Activated T-cell treated with anti-CD3 and anti-CD28 coated beads, Interleukin-2, amount 50 U/mL, for 72 hours (primary cell): ENCODE data around the gene COL1A1. TPM values are rescaled to one million over a fixed set of nuclear protein-coding genes. Genes with fewer than 3 reads are reported as not detected.

Experiments used
- ATAC-seq, 2 donors: fragments of 150-1000 bp; cut with Tn5 transposase; replicated peaks in 1 of 2; 2 replicates each; pipeline ENCODE4 v1.10.0; 2021; ENCODE audit warnings: moderate library complexity in 2 of 2, mild to moderate bottlenecking in 1 of 2
- DNase-seq, 2 donors: peaks; one replicate each; pipeline ENCODE4 v3.0.0; 2021 to 2022; ENCODE audit warnings: mixed read lengths in 1 of 2
- H3K27ac Mint-ChIP-seq: one replicate; pipeline ENCODE4 v1.8.0; 2022; ENCODE audit warnings: mild to moderate bottlenecking, moderate library complexity, mixed read lengths
- H3K27me3 Mint-ChIP-seq: one replicate; pipeline ENCODE4 v1.8.0; 2022; ENCODE audit warnings: low read depth, mixed read lengths
- H3K36me3 Mint-ChIP-seq, 2 donors: one replicate each; pipeline ENCODE4 v1.8.0; 2022; ENCODE audit warnings: mixed read lengths in 2 of 2, mild to moderate bottlenecking in 1 of 2; ENCODE audit not compliant: insufficient read depth in 2 of 2
- H3K4me1 Mint-ChIP-seq: one replicate; pipeline ENCODE4 v1.8.0; 2022; ENCODE audit warnings: low read depth, mixed read lengths
- H3K4me3 Mint-ChIP-seq, 2 donors: one replicate each; pipeline ENCODE4 v1.8.0; 2022; ENCODE audit warnings: mild to moderate bottlenecking in 2 of 2, mixed read lengths in 2 of 2, moderate library complexity in 2 of 2
- H3K9me3 Mint-ChIP-seq, 2 donors: one replicate each; pipeline ENCODE4 v1.8.0; 2022; ENCODE audit warnings: mixed read lengths in 2 of 2
- total RNA-seq, 2 donors: library from RNA; stranded (reverse); gene quantifications; one replicate each; pipeline ENCODE4 v1.2.3, GENCODE V29; 2022

Gene COL1A1
- total RNA-seq, 2 donors from 2014 or later: 9.8 to 10.3 TPM

DNA sequence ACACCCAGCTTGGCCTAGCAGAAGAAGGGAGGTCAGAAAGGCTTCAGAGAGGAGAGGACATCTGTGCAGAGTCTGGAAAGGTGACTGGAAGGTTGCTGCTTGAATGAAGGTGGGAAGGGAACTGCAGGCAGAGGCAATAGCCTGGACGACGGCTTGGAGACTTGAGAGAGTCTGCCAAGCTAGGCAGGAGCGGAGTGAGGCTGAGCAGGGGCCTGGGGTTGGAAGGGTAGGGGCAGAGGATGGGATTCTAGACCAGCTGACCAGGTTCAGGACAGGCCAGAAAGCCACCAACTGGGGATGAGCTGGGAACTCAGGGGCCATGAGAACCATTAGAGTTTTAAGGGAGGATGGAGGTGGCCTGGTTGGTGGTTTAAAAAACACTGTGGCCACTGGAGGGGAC is 36.0 kb downstream of the COL1A1 start:
- Mint-ChIP-seq H3K4me3 (no peak overlapping the region), H3K27ac (peak overlapping the region; percentile 3), H3K9me3 (no peaks in the 10 kb centered on the region), H3K36me3 (peaks cover 0 to 2% of the 10 kb centered on the region in 2 donors), H3K4me1 (peaks cover 50% of the 10 kb centered on the region), H3K27me3 (no peaks in the 10 kb centered on the region)
- DNase-seq: no peak
- ATAC-seq: no peak

DNA sequence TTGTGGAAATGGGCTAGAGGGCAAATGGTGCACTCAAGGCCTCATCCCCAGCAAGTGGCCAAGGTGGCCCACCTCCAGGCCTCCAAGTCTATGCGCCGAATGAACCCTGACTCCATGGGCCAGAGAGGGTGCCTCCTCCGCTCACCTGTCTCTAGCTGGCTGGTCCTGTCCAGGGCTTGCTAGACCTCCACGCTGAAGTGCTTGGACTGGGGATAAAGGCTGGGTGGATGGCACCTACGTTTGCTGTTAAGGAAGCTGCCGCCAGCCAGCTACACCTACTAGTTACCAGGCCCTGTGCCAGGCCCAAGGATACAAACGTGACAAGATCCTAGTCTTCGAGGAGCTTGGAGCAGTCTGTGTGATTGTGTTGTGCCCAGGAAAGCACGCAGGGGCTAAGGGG is 36.4 kb downstream of the COL1A1 start:
- Mint-ChIP-seq H3K9me3 (no peaks in the 10 kb centered on the region), H3K4me1 (peaks cover 51% of the 10 kb centered on the region), H3K4me3 (no peak overlapping the region), H3K36me3 (peaks cover 0 to 2% of the 10 kb centered on the region in 2 donors), H3K27ac (peak overlapping the region; percentile 3), H3K27me3 (no peaks in the 10 kb centered on the region)
- ATAC-seq (no peak), DNase-seq (no peak)

GRCh38 chr17:50164697-50164988 is 36.8 kb downstream of the COL1A1 start:
- Mint-ChIP-seq H3K36me3 (peaks cover 0 to 2% of the 10 kb centered on the region in 2 donors), H3K9me3 (no peaks in the 10 kb centered on the region), H3K27ac (no peak overlapping the region), H3K4me3 (no peak overlapping the region), H3K27me3 (no peaks in the 10 kb centered on the region), H3K4me1 (peaks cover 47% of the 10 kb centered on the region)
- no peak for DNase-seq
- ATAC-seq: no peak

- ATAC-seq (no peak), DNase-seq (no peak)
- Mint-ChIP-seq H3K27ac (no peak overlapping the region), H3K4me1 (peaks cover 41% of the 10 kb centered on the region), H3K9me3 (no peaks in the 10 kb centered on the region), H3K4me3 (peak overlapping the region in 1 of 2 donors; percentile 36), H3K27me3 (no peaks in the 10 kb centered on the region), H3K36me3 (peaks cover 0 to 2% of the 10 kb centered on the region in 2 donors)
Observed at GRCh38 chr17:50163843-50164696, 37.4 kb downstream of the COL1A1 start.

DNA sequence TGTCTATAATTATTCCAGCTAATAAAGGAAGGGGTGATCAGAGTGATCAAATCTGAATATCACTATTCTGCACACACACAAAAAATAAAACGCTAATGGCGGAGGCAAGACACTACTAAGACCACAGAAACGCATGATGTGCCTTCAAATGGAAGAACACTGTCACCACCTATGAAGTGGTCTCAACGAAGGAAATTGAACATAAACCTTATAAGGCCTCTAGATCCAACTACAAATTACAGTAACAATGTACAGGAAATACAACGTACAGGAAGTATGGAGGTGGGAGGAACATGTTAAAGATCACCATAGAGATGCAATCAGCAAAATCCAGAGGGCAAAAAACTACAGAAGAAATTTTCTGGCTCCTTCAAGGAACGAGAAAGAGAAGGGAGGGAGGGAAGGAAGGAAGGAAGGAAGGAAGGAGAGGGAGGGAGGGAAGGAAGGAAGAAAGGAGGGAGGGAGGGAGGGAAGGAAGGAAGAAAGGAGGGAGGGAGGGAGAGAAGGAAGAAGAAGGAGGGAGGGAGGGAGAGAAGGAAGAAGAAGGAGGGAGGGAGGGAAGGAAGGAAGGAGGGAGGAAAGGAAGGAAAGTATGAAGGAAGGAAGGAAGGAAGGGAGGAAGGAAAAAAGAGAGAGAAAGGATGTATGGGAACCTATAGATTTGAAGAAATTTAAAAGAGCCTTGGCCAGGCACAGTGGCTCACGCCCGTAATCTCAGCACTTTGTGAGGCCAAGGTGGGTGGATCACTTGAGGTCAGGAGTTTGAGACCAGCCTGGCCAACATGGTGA is 38.8 kb downstream of the COL1A1 start:
- H3K36me3 Mint-ChIP-seq: peaks cover 0 to 2% of the 10 kb centered on the region in 2 donors
- no peaks in the 10 kb centered on the region for H3K9me3 Mint-ChIP-seq
- H3K4me3 Mint-ChIP-seq: peak overlapping the region; percentile 81 to 83
- peaks cover 47% of the 10 kb centered on the region for H3K4me1 Mint-ChIP-seq
- no peak for DNase-seq
- peak; percentile 6 to 12 for ATAC-seq
- H3K27me3 Mint-ChIP-seq: no peaks in the 10 kb centered on the region
- H3K27ac Mint-ChIP-seq: peak overlapping the region; percentile 75

GRCh38 chr17:50161911-50162288 is 39.5 kb downstream of the COL1A1 start:
- peaks cover 0 to 2% of the 10 kb centered on the region in 2 donors for H3K36me3 Mint-ChIP-seq
- peak overlapping the region; percentile 81 to 83 for H3K4me3 Mint-ChIP-seq
- H3K27me3 Mint-ChIP-seq: no peaks in the 10 kb centered on the region
- H3K9me3 Mint-ChIP-seq: no peaks in the 10 kb centered on the region
- H3K4me1 Mint-ChIP-seq: peaks cover 49% of the 10 kb centered on the region
- ATAC-seq: no peak
- DNase-seq: no peak
- peak overlapping the region; percentile 91 for H3K27ac Mint-ChIP-seq

GRCh38 chr17:50161023-50161910 is 40.2 kb downstream of the COL1A1 start:
- H3K4me3 Mint-ChIP-seq: peak overlapping the region; percentile 81 to 83
- H3K27me3 Mint-ChIP-seq: no peaks in the 10 kb centered on the region
- peaks cover 0 to 2% of the 10 kb centered on the region in 2 donors for H3K36me3 Mint-ChIP-seq
- H3K9me3 Mint-ChIP-seq: no peaks in the 10 kb centered on the region
- peak overlapping the region; percentile 91 for H3K27ac Mint-ChIP-seq
- H3K4me1 Mint-ChIP-seq: peaks cover 49% of the 10 kb centered on the region
- ATAC-seq: peak; percentile 95
- peak; percentile 95 to 98 for DNase-seq

GRCh38 chr17:50157891-50158290 is 43.5 kb downstream of the COL1A1 start:
- H3K27ac Mint-ChIP-seq: no peak overlapping the region
- H3K36me3 Mint-ChIP-seq: peaks cover 0 to 2% of the 10 kb centered on the region in 2 donors
- no peaks in the 10 kb centered on the region for H3K9me3 Mint-ChIP-seq
- DNase-seq (no peak), ATAC-seq (no peak)
- peaks cover 56% of the 10 kb centered on the region for H3K4me1 Mint-ChIP-seq
- no peak overlapping the region for H3K4me3 Mint-ChIP-seq
- no peaks in the 10 kb centered on the region for H3K27me3 Mint-ChIP-seq

DNA sequence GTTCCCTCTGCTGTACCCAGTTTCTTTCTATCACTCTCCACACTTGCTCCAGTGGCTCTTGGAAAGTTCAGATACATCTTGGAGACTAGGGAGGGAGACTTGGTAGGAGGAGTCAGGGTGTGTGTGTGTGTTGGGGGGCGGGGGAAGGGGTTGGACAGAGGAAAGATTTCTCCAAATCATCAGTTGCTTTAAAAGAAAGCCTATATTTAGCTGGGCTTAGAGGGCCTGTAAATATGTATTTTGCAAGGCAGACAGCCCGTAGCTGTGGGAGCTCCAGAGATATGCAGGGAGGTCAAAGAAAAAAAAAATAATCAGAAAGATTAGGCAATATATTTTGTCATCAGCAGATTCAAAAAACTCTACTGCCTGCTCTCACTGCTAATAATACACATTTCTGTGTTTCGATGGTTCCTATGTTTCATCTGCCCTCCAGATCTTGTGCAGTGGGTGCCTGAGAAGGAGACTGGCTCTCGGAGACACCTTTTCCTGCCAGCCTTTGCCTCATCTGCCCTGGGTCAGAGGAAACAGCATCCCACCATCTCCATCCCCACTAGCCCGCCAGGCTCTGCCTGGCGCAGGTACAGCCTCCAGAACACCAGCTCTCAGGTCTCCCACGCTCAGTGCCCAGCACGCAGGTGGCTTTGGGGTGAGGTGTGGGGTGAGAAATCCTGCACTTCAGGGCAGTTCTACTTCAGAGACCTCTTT is 46.2 kb downstream of the COL1A1 start:
- Mint-ChIP-seq H3K9me3 (no peaks in the 10 kb centered on the region), H3K36me3 (no peaks in the 10 kb centered on the region), H3K27me3 (no peaks in the 10 kb centered on the region), H3K4me1 (peaks cover 38% of the 10 kb centered on the region), H3K27ac (no peak overlapping the region), H3K4me3 (peak overlapping the region; percentile 14 to 34)
- ATAC-seq: no peak
- no peak for DNase-seq

DNA sequence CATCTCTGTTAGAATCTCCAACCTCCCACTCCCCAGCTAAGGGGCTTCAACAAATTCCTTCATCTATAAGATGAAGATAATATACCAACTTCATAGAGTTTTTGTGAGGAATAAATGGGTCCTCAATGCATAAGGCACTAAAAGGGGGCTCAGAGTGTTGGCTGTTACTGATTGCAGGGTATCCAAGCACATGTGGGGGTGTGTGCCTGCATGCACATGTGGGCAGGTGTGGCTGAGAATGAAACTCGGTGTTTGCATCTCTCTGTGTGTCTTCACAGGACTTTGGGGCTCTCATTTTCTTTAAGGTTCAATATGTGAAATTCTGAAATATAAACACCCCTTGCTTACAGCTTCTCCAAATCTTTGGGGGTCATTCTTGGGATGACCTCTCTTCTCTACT is 46.8 kb downstream of the COL1A1 start:
- Mint-ChIP-seq H3K27me3 (no peaks in the 10 kb centered on the region), H3K4me1 (peaks cover 38% of the 10 kb centered on the region), H3K9me3 (no peaks in the 10 kb centered on the region), H3K4me3 (peak overlapping the region; percentile 14 to 34), H3K36me3 (no peaks in the 10 kb centered on the region), H3K27ac (no peak overlapping the region)
- DNase-seq (no peak), ATAC-seq (no peak)

DNA sequence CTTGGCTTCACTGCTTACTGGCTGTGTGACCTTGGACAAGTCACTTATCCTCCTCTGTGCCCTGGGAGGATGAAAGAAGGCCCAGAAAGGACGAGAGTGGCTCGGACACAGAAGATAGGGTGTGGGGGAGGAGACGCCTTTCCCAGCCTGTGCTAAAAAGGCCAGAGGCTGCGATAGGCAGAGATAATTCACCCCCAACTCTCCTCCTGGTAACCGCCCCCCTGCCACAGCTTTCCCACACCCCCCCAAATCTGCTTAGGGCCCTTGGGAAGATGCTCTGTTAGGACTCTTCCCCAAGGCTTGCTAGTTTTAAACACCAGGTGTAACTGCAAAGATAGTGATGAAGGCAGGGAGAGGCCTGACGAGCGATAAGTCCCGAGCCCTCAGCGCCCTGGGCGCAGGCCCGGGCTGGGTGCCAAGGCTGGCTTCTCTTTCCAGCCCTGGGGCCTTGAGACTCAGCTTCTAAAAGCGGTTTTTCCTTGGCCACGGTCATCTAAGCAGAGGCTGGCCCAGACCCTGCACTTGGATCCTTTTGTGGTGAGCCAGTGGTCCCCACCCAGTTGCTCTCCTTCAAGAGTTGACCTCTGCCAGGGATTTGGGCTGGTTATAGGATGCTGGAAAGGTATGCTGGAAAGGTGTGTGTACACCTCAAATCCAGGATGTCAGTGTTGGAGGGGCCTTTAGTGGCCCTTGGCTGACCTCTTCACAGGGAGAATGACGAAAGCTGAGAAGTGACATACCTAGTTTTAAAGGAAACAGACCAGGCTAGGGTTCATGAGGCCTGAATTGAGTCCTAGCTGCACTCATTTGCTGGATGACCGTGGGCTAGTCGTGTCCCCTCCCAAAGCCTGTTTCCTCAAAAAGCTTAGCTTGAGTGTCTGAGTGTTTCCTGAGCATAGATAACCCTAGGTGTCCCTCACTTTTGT is 47.5 kb downstream of the COL1A1 start:
- no peak overlapping the region for H3K4me3 Mint-ChIP-seq
- peaks cover 1 to 2% of the 10 kb centered on the region in 2 donors for H3K36me3 Mint-ChIP-seq
- DNase-seq (no peak), ATAC-seq (no peak)
- no peaks in the 10 kb centered on the region for H3K9me3 Mint-ChIP-seq
- H3K27ac Mint-ChIP-seq: no peak overlapping the region
- no peaks in the 10 kb centered on the region for H3K27me3 Mint-ChIP-seq
- peaks cover 38% of the 10 kb centered on the region for H3K4me1 Mint-ChIP-seq
